Stimulated activated CD8-positive, alpha-beta memory T cell treated with anti-CD3 and anti-CD28 coated beads, Interleukin-12 subunit alpha, Interleukin-12 subunit beta, amount 100 ng/mL, for 4 hours (primary cell): Measurements from ENCODE around the gene ITGAE.

Experiments
- DNase-seq: peaks from one replicate; pipeline ENCODE4 v3.0.0-alpha.2; 2020; ENCODE audit warnings: low read depth

ITGAE gene

DNA sequence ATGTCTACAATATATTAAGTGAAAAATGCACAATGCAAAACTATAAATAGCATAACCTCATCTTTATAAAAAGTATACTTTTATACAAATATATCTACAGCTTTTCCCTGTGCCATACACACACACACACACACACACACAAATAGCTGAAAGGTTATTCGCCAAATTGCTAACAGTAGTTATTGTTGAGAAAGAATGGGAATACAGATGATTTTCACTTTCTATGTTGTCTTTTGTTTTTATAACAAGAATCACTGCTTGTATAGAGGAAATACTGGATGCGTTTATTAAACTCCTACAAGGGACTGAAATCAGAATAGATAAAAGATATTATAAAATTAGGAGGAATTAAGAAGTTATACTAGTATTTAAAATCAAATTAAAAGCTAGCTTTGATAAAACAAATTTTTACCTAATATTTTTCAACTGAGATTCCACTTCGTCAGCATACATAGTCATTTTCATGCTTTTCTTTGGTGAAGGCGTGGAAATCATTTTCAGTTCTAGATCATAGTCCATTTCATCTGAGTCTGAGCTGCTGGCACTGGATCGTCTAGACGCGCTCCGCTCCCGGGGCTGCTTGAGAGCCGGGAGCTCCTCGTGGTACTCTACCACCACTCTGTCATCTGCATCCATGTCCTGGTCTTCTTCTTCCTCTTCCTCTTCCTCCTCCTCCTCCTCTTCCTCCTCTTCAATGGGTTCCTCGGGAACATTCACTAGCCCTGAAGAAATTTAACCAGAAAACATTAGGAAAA lies 17.0 kb upstream of the ITGAE start:
- DNase-seq = no peak

DNA sequence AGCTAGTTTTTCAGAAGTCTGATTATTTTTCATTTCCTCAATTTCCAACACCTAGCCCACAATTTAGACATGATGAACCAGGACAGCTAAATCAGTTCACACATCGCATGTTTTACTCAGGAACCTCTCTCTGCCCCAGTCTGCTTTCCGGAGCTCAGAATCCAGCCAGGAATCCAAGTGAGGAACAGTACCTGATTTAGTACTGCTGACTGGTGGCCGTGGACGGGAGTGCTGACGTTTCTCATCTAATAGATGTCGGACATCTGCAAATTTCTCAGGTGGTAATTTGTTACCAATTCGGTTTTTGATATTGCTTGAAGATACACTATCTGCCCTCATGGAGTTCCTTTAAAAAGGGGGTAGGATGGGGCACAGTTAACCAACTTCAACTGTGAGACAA lies 14.9 kb upstream of the ITGAE start:
- DNase-seq = no peak

DNA sequence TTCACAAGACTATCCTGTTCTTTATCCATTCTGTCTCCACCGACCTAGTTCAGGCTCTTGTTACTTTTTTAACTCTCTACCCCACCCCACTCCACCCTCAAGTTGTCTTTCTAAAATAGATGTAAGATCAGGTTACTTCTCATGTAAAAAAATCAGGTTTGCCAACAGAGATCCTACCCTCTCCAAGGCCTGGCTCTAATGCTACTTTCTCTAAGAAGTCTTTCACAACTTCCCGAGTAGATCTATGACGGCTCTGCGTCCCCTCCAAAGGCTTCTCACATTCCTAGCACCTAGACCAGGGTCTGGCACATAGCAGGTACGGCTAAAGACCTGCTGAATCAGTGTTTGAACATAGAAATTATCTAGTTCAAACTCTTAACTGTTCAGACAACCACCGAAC lies 14.1 kb upstream of the ITGAE start:
- no peak for DNase-seq

DNA sequence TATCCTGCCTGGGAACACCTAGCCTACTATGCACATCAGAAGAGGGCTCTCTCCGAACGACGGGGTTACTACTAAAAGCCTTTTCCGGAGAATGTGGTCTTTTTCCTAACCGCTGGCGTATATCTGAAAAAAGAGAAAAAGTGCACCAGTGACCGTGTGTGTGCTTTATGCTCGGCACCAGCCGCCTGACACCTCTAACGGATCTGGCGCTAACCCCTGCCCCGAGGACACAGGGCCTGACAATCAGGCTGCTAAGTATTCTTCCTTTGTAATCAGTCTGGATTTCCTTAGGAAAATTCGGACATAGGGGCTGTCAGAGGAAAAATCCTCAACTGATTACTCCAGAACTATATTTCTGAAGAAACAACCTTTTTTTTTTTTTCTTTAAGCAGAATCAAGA lies 13.4 kb upstream of the ITGAE start:
- no peak for DNase-seq

DNA sequence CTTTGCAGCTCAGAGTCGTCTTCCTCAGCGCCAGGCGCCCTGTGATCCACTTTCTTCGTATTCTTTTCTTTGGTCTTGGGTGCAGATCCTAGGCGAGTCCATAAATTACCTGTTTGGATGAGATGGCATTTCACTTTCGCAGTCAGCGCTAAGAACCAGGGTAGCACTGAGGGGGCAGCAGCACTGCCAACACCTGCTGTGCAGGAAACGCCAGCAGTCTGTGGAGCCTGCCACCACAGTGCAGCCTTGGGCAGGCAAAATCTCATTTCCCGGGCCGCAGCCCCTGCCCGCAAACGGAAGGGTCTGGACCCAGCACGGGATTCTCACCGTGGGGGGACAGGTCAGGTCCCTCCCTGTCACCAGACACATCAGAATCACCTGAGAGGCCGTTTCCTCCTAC lies 12.2 kb upstream of the ITGAE start:
- no peak for DNase-seq

DNA sequence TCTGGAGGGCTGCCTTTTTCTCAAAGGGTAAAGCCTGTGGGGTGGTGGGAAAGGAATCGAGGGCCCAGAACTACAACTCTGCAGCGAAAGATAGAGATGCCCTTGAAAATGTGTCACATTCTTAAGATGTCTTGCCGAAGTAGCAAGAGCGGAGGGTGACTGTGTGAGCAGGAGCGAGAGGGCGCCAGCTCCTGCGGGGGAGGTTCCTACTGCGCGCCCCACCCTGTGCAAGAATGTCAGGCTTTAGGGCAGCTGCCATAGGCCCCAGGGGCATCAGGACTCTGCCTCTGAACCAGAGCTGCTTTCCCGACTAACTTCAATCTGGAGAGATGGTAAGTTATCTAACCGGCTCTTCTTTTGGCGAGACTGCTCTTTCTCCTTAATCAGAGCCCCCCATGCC lies 11.8 kb upstream of the ITGAE start:
- DNase-seq = no peak

DNA sequence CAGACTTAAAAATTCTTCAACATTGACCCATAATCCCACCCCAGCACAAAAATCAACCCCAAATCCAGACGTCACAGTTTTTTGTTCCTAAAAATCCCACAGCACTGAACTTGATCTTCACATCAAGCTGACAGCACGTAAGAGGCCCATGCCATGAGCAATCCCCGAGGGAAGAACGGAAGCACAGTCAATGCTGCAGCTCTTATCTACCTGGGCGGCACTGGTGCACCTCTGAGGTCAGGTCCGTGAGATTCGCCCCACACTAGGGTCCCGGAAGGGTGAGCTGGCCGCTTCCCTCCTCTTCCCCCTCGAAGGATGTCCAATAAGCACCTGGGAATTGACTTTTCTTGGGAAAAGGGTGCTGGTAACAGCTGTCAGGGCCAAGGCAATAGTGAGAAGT lies 11.3 kb upstream of the ITGAE start:
- DNase-seq = no peak

DNA sequence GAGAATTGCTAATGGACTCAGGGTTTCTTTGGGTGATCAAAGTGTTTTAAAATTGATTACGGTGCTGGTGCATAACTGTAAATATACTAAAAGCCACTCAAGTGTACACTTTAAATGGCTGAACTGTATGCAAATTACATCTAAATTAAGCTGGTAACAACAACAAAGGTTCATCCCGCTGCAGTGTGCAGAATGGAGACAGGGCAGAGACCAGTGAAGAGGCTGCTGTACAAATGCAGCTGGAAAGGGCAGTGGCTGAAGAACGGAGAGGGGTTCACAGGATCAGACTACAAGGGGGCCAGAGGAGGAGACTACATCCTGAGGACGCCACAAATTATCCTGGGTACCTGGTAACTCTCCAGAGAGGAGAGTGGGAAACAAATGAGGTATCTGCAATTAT lies 9.0 kb upstream of the ITGAE start:
- DNase-seq = no peak

DNA sequence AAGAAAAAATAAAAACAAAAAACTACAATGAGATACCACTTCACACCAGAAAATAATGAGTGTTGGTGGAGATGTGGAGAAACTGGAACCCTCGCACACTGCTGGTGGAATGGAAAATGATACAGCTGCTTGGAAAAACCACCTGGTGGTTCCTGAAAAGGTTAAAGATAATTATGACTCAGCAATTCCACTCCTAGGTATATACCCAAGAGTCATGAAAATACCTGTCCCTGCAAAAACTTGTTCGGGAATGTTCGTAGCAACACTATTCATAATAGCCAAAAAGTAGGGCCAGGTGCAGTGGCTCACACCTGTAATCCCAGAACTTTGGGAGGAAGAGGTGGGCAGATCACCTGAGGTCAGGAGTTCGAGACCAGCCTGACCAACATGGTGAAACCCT lies 8.1 kb upstream of the ITGAE start:
- DNase-seq = no peak

DNA sequence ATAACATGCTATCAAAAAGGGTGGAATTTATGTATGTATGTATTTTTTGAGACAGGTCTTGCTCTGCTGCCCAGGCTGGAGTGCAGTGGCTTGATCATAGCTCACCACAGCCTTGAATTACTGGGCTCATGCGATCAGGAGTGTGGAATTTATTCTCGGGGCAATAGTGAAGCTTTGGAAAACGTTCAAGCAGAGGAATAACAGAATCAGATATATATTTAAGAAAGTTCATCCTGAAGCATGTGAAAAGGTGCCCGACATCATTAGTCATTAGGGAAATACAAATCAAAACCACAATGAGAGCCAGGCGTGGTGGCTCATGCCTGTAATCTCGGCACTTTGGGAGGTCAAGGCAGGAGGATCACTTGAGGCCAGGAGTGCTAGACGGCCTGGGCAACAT lies 7.7 kb upstream of the ITGAE start:
- no peak for DNase-seq

DNA sequence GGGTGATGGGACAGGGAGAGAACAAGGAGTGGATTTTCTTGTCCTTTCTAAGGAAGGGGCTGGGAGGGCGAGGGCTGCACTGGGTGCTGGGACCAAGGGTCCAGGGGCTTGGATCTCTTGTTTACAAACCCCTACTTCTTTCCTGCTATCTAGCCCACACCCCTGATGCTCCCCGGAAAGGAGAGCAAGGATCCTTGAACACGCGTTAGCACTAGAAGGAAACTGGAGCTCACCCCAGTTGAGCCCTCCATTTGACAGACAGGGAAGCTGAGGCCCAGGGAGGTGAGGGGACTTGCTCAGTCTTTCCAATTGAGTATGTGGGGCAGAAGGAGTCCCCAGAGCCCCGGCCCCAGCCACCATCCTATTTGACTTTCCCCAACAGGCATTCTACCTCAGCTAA lies 4.6 kb upstream of the ITGAE start:
- no peak for DNase-seq

DNA sequence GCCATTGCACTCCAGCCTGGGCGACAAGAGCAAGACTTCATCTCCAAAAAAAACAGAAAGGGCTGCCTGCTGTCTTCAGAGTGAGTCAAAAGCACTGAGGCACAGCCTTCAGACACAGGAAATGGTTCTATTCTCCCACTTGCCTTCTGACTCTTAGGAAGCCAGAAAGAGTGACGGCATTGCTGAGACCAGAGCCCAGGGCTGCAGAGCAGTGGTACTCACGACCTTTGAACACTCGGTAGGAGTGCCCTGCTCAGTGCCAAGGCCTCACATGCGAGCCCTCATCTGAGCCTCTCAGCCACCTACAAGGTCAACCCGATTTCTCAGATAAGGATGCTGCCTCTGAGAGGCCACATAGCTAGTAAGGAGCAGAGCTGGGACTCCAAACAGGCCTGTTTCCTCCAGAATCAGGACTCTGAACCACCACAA lies 3.5 kb upstream of the ITGAE start:
- no peak for DNase-seq

DNA sequence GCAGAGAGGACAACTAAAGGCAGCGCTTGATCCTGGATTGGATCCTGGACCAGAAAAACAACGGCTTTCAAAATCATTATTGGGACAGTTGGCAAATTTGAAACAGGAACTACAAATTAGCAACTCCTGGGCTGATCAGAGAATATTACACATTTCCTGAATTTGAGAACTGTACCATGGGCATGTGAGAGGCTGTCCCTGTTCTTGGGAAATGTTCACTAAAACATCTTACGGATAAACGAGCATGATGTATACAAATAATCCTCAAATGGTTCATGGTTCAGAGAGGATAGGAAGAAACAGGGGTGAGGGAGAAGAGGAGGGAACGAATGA lies 2.3 kb upstream of the ITGAE start:
- DNase-seq = no peak

DNA sequence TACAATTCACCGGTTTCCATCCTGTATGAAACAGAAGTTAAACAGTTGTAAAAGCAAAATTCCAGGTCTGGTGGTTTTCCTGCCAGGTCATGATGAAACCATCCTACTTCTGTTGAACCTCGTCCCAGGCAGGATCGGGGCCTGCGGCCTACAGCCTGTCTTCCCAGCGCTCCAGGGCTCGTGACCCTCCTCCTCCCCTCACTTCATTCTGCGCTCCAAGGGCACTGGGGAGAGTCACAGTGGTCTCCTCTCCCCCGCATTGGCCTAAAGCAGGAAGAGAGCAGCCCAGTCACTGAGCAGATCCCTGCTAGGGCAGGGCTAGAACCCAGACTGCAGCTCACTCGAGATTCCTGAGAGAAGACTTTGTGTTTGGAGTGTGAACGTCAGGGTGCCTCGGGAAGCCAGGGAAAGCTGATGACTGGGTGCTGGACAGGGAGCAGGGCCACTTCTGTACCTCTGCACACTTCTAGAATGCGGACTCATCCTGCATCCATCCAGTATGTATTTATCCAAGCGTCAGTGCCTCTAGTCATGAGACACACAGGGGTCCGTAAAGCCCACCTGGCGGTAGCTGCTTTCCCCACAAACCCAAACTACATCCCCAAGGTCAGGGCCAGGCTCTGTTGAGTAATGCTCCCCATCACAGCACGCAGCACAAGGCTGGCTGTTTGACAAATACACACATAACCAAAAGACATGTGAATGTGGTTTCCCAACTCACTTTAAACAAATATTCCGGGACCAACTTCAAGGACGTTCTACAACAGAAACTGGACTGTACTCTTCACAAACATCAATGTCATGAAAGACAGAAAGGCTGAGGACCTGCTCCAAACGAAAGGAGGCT lies 1.7 kb upstream of the ITGAE start:
- DNase-seq = no peak

DNA sequence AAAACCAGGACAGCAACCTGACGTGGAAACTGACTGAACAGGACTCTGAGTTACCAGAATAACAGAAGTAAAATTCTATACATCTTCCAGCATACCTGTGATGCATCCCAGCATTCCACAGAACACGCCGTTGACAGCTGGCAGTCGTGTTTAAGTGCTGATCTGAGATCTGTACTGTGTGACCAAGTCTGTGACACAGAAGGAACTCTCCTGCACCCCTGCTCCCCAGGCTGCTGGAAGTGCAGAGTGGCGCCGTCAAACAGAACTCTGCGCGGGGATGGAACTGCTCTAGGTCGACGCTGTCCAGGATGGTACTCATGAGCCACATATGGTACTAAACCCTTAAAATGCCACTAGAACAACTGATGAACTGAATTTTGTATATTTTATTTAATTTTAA lies 804 bp upstream of the ITGAE start:
- DNase-seq = no peak

DNA sequence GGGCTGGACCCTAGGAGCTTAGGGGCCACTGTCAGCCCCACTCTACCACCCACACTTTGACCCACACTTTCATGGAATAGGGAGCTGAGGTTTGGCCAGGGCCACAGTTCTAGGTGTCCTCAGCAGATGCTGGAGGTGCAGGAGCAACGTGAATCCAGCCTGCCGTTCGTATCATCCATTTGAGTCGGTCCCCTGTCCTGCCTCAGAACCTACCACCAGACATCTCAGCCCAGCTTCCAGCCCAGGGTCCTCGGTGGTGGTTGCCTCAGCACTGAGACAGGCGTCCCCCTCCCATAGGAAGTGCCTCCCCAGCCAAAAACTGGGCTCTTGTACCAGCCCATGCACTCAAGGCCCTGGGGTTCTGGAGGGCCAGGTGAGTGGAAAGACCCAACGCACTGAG lies 359 bp upstream of the ITGAE start:
- no peak for DNase-seq

DNA sequence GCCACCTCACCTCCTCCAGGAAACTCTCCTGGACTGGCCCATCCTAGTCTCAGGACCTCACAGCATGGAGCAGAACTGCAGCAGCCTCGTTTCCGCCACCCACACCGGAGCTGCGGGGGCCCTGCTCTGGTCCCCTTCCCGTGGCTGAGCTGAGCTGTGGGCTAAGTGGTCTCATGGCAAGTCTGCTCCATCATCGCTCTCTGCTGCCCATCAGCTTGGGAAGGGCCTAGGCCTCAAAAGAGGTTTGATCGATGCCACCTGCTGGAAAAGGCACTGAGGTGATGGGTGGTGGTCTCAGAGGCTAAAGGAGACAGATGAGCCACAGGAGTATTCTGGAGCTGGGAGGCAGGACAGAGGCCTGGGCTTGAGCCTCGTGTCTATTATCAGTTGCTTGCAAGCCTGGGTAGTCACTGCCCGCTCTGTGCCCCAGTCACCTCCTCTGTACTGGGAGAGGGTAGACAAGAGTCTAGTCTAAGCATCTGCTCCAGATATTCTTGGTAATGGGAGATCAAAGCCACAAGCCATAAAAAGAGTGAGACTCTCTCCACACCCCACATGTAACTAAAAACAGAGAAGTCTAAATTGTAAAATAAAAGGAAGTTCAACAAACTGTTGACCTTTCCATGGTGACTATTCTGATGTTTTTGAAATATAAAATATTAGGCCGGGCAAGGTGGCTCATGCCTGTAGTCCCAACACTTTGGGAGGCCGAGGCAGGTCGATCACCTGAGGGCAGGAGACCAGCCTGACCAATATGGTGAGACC lies 1.6 kb downstream of the ITGAE start:
- DNase-seq = no peak

DNA sequence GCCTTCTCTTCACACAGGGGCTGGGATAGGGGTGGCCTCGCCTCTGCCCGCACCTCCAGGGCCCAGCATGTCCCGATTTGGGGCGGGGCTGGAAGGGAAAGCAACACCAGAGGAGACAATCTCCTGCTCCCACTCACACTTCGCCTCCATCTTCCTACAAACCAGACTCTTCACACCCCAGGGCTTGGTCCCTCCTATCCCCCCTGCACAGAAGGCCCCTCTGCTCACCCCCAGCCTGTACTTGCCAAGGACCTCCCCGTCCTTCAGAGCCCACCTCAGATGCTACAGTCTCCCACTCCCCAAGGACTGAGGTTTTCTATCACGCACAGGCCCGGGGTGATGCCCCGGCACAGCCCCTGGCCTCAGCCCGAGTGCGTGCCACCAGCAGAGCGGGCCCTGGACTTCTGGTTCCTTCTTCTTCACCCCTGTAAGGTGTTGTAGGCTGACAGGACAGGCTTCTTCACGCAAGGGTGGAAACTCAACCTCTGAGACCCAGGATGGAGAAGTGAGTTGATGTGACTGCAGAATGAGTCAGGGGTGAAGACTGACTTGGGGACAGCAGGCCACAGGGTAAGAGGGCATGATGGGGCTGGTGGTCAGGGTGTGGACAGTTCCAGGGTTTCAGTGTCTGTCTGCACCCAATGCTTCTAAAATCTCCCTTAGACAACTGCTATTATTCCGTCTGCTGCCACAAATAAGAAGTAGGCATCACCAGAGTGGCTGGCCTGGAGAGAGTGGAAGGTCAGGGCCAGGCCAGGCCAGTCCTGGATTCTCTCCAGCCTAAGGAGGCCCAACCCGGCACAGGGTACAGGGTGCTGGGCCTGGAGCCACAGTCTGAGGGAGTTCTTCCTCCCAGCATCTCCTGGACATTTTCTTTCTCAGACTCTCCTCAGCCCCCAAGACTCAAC lies 2.5 kb downstream of the ITGAE start:
- DNase-seq = no peak

DNA sequence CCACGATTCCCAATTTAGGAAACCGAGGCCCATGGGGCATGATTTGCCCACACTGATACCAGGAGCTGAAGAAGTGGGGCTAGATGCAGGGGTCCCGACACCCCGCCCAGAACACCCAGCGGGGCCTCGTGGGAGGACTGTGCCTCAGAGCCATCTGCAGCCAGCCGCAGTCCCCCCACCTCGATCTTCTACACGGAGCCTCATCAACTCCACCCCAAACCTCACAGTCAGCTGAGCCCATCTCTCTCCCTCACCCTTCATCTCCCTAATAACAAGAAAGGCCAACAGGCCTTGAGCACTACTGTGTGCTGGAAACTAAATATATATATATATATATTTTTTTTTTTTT lies 4.2 kb downstream of the ITGAE start:
- DNase-seq = no peak

DNA sequence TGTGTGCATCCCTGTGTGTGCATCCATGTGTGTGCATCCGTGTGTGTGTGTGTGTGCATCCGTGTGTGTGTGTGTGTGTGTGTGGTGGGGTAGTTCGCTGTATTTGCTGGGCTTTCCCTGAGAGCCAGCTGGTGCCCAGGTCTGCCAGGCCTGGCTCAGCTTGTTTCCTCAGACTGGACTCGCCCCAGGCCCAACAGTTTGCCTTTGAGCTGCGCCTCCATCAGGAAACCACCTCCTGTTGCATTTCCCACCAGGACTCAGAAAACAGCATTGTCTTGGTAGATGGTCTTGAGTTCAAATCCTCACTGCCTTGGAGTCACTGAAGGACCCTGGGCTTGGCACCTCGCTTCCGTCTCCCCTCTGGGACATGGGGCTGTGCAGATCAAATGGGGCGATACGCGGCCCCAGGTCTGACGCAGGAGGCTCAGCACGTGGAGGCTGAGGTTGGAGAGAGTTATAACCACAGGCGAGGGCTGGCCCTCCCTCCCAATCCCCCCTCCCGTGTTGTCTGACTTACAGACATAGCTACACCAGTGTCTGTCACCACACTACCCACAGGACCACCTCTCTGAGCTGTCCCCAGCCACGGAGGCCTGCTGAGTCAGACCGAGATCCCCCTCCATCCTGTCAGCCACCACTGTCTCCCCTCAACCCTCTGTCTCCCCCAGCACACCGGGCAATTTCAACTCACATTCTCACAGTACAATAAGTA lies 4.7 kb downstream of the ITGAE start:
- peak; percentile 84 for DNase-seq

DNA sequence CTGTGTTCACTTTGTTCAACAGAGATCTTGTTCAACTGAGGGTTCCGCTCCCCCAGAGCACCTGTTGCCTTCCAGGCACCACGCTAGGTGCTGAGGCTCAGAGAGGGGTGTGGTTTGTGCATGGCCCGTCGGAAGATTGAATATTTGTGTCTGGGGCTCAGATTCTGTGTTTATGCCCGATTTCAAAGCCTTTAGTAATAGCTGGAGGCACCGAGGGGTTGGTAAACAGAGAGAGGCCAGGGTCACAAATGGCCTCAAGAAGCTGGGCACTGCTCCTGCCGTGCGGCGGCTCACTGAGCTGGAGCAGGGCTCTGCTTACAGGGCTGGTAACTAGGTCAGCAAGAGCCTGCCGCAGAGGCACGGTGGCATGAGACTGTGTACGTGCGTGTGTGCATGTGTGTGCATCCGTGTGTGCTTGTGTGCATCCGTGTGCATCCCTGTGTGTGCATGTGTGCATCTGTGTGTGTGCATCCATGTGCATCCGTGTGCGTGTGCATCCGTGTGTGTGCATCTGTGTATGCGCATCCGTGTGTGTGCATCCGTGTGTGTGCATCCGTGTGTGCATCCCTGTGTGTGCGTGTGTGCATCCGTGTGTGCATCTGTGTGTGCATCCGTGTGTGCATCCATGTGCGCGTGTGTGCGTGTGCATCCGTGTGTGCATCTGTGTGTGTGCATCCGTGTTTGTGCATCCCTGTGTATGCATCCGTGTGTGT lies 5.4 kb downstream of the ITGAE start:
- DNase-seq = no peak
